Epithelial cell of proximal tubule (primary cell): ENCODE data around the gene HMBS. TPM values are rescaled to one million over a fixed set of nuclear protein-coding genes. Genes with fewer than 3 reads are reported as not detected.

ENCODE experiments used
- DNase-seq: peaks from one replicate; pipeline ENCODE4 v3.0.0-alpha.2; 2011; ENCODE audit warnings: low read depth
- H3K4me3 ChIP-seq: 2 replicates; pipeline ENCODE4 v1.5.1; 2011; ENCODE audit warnings: low read depth, mild to moderate bottlenecking, low read length
- total RNA-seq: library from RNA; depleted of rRNA; stranded (reverse); fragments of >200 nt; gene quantifications from 2 replicates; pipeline ENCODE4 v1.2.3, GENCODE V29; 2015
- TF ChIP-seq, protein P1 (sequence below): conservative IDR thresholded peaks from 2 replicates; pipeline ENCODE4 v1.5.1; 2012; ENCODE audit warnings: low read depth, mild to moderate bottlenecking, low read length

The HMBS gene
- total RNA-seq, 1 donor from 2014 or later: 17.0 TPM

DNA sequence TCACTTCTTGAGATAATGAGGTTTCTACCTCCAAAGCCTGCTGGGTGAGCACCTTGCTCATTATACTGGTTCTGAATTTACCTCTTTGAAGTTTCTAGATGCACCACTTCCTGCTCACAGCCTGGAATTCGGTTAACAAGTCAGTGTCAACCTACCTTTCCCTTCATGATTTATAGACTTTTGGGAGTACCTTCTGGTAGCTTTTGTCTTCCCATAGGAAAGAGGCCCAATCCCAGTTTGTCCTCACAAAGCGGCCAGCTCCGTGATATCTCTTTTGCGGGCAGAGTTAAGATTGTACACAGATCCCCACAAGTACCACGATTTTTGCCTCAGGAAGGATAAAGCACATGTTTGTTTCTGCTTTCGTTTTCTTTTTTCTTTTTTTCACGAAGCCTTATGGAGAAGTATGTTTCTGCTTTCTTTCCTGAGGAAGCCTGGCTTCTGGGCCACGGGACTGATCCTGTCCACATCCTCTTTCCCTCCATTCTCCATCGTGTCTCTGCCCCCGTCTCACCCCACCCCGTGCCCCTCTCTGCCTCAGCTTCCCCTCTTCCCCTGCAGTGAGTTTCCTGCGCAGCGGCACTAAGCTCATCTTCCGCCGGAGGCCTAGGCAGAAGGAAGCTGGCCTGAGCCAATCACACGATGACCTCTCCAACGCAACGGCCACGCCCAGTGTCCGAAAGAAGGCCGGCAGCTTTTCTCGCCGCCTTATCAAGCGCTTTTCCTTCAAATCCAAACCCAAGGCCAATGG, 31.0 kb downstream of the HMBS start:
- no peak overlapping the region for H3K4me3 ChIP-seq
- no peak for DNase-seq
- TF ChIP-seq, protein P1, sequence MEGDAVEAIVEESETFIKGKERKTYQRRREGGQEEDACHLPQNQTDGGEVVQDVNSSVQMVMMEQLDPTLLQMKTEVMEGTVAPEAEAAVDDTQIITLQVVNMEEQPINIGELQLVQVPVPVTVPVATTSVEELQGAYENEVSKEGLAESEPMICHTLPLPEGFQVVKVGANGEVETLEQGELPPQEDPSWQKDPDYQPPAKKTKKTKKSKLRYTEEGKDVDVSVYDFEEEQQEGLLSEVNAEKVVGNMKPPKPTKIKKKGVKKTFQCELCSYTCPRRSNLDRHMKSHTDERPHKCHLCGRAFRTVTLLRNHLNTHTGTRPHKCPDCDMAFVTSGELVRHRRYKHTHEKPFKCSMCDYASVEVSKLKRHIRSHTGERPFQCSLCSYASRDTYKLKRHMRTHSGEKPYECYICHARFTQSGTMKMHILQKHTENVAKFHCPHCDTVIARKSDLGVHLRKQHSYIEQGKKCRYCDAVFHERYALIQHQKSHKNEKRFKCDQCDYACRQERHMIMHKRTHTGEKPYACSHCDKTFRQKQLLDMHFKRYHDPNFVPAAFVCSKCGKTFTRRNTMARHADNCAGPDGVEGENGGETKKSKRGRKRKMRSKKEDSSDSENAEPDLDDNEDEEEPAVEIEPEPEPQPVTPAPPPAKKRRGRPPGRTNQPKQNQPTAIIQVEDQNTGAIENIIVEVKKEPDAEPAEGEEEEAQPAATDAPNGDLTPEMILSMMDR: no peak

DNA sequence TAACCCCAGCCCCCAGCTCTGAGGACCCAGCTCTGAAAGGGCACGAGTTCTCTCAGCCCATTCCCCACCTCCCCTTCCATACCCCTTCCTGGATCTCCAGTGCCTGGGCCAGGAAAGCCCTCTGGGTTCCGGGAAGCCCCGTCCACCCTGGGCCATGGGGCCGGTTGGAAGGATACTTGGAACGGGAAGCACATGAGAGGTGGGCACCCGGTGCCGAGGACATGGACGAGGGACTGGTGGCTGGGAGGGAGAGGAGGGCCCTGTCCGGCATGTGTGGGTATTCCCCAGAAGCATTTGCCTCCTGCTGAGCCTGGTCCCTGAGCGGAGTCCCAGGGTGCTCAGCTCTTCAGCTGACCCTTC, 31.5 kb downstream of the HMBS start:
- no peak overlapping the region for H3K4me3 ChIP-seq
- TF ChIP-seq, protein P1: no peak
- no peak for DNase-seq

DNA sequence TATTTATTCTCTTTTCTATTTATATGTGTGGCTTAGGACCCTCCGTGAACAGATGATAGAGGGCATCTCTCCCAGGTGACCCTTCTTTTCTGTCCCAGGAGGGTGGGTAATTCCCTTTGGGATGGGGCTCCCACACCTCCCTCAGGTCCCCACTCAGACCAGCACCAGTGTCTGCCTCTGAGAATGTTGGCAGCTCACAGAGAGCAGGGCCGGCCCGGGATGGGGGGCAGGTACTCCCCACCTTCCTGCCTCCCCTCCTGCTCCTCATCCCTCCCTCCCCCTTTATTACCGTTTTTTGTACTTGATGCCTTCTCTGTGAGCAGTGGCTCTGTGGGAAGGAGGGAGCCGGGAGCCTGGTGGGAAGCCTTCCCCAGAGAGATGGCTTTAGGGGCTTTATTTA, 31.9 kb downstream of the HMBS start:
- TF ChIP-seq, protein P1: no peak
- H3K4me3 ChIP-seq: no peak overlapping the region
- DNase-seq: no peak

DNA sequence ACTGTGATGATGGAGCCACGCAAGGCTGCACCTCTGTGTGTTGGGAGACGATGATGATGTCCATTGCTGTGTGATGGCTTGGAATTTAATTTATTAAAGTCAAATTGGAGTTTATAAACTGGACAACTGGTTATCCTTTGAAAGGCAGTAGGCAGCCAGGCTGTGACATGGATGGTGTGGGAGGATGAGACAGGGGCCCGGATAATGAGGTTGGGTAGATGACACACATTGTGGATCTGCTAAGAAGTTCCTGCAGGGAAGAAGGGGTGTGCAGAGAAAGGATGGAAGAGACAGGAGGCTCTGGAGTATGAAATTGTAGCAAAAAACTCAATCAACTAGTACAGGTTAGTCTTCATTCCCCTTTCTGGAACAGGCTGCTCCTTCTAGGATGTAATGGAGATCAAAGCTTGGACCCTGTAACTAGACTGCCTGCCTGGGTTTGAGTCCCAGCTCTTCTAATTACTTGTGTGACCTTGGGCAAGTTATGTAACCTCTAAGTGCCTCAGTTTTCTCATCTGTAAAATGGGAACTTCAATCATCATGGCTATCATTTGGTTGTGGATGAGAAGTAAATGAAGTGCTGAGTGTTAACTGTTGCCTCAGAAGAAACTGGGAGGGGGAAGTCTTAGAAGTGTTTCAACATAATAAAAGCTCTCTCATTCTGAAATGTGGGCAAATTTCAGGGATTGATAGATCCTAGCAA, 32.5 kb downstream of the HMBS start:
- TF ChIP-seq, protein P1: no peak
- no peak for DNase-seq
- no peak overlapping the region for H3K4me3 ChIP-seq

DNA sequence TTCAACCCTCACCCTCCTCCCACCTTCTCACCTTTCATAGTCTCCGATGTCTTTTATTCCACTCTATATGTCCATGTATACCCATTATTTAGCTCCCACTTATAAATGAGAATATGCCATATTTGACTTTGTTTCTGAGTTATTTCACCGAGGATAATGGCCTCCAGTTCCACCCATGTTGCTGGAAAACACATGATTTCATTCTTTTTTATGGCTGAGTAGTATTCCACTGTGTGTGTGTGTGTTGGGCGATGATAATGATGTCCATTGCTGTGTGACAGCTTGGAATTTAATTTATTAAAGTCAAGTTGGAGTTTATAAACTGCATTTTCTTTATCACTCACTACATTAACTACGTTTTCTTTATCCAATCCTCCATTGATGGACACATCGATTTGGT, 33.5 kb downstream of the HMBS start:
- no peak overlapping the region for H3K4me3 ChIP-seq
- no peak for DNase-seq
- TF ChIP-seq, protein P1: no peak

DNA sequence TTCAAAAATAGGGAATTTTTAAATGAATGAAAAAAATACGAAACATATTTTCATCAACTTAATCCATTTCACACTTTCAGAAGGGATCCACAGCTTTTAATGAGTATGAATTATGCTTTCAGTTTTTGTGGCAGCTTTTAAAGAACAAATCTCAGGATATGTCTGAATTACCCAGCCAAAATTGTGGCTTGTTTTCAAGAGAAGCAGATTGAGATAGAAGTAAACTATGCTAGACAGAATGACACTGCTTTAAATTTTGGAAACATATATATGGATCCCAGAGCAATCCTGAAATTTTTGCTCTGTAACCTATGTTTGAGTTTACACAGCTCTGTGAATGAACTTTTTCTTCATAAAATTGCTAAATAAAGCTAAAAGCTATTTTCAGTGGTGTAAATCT, 34.3 kb downstream of the HMBS start:
- no peak overlapping the region for H3K4me3 ChIP-seq
- DNase-seq: no peak
- TF ChIP-seq, protein P1: no peak

DNA sequence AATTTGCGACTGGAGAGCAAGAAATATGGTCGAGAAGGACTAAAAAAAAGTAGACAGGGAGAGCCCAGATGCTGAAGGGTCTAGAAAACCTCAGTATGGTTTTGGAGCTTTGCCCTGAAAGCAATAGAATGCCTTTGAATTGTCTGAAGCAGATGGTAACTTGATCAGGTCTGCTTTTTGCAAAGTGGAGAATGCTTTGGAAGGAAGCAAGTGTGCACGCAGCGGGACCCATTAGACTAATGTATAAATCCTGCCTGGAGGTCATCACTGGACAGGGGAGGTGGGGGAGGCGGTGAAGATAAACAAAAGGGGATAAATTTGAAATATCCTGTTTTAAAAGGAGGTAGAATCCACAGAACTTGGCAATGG, 35.9 kb downstream of the HMBS start:
- no peak for DNase-seq
- peak overlapping the region; percentile 88 for H3K4me3 ChIP-seq
- TF ChIP-seq, protein P1: no peak
